Ishikawa (cell line): Measurements from ENCODE around the gene DCAF8.

Experiments used
- CEBPB ChIP-seq: IDR thresholded peaks from 2 replicates; pipeline ENCODE4 v1.6.1; 2012
- CREB1 ChIP-seq: IDR thresholded peaks from 2 replicates; pipeline ENCODE4 v1.6.1; 2012; ENCODE audit warnings: low read depth
- EGR1 ChIP-seq: IDR thresholded peaks from 2 replicates; pipeline ENCODE4 v1.6.1; 2012
- EP300 ChIP-seq: IDR thresholded peaks from 2 replicates; pipeline ENCODE4 v1.6.1; 2012; ENCODE audit warnings: borderline replicate concordance
- FOXM1 ChIP-seq: IDR thresholded peaks from 2 replicates; pipeline ENCODE4 v1.6.1; 2012; ENCODE audit warnings: low read depth, borderline replicate concordance
- NFIC ChIP-seq: IDR thresholded peaks from 2 replicates; pipeline ENCODE4 v1.6.1; 2012
- RAD21 ChIP-seq: IDR thresholded peaks from 2 replicates; pipeline ENCODE4 v1.6.1; 2012; ENCODE audit warnings: low read depth
- TAF1 ChIP-seq: IDR thresholded peaks from 2 replicates; pipeline ENCODE4 v1.6.1; 2012; ENCODE audit warnings: low read depth, mild to moderate bottlenecking
- TCF12 ChIP-seq: IDR thresholded peaks from 2 replicates; pipeline ENCODE4 v1.6.1; 2012; ENCODE audit warnings: low read depth
- TEAD4 ChIP-seq: IDR thresholded peaks from 2 replicates; pipeline ENCODE4 v1.6.1; 2012
- YY1 ChIP-seq: IDR thresholded peaks from 2 replicates; pipeline ENCODE4 v1.6.1; 2012; ENCODE audit warnings: low read depth
- ZBTB7A ChIP-seq: IDR thresholded peaks from 2 replicates; pipeline ENCODE4 v1.6.1; 2012; ENCODE audit warnings: low read depth
- TF ChIP-seq, protein P1 (sequence below): IDR thresholded peaks from 2 replicates; pipeline ENCODE4 v1.6.1; 2012
- TF ChIP-seq, protein P2 (sequence below): IDR thresholded peaks from 2 replicates; pipeline ENCODE4 v1.6.1; 2012; ENCODE audit warnings: low read depth, mild to moderate bottlenecking
- TF ChIP-seq, protein P3 (sequence below): IDR thresholded peaks from 2 replicates; pipeline ENCODE4 v1.6.1; 2012

The DCAF8 gene

DNA sequence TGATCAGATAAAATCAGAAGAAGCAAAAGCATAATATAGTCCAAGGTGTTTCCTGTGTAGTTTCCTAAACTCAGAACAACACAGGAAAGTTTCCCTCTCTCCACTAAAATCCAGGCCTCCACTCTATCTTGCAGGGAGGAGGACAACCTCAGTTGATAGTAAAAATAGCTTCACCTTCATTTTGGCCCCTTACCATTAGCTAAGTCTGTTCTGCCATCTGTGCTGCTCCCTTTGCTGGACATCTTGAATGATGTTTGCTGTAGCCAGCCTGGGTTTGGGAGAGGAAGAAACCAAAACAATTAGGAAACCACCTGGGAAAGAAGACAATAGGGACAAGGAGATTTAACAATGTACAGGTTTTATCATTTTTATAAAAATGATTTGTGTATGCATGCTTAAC is 18.6 kb downstream of the DCAF8 start:
- no peak for TF ChIP-seq EP300

DNA sequence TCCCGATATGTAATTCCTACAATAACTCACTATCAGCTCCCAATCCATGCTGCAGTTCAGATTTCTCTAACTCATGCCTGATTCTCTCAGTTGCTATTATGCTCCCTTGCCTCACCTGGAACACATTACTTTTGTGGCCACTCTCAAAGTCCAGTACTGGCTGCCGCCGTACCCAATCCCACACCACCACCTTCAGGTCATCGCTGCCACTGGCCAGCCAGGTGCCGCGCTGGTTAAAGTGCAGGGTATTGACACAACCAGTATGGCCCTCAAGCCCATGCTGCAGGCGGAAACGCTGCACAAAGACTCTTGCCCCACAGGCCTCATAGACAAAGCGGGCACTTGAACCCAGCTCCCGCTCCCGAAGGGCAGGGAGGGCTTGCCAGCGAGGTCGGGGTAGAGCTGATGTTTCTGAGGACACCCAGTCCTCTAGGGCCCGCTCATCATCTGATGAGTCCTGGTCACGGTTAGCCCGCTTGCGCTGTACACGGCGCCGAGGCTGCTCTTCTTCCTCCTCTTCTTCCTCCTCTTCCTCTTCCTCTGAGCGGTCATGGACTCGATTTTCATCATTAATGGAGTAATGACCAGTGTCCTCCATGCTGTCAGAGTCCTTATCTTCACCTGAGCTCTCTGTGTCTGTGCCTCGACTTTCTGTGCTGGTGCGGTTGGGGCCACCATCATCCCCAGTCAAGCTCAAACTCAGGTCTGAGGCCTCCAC is 22.6 kb downstream of the DCAF8 start:
- TF ChIP-seq RAD21 (peak; percentile 4; the same call in 1 of the 2 replicates), EGR1 (no peak)

DNA sequence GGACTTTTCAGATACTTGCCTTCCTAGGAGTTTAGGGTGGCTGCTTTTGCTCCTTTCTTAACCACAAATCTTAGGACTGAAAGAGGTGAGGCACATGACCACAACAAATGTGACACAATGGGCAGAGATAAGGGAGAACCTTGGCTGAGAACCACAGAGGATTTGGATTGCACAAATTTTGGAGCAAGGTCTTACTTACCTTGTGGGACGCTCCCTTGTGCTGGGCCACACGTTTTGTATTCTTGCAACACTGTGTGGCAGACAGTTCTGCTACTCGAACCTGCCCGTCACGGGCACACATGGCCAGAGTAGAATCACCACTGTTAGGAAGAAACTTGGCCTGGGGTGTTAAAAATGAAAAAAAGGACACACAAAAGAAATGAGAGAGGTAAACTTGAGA is 23.9 kb downstream of the DCAF8 start:
- no peak for TF ChIP-seq EP300
- no peak for TF ChIP-seq RAD21
- TF ChIP-seq ZBTB7A, result no peak
- no peak for TF ChIP-seq CEBPB
- no peak for TF ChIP-seq FOXM1
- TF ChIP-seq EGR1, result no peak
- TF ChIP-seq TAF1, result no peak
- no peak for TF ChIP-seq NFIC
- TF ChIP-seq, protein P1, sequence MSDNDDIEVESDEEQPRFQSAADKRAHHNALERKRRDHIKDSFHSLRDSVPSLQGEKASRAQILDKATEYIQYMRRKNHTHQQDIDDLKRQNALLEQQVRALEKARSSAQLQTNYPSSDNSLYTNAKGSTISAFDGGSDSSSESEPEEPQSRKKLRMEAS, result no peak

DNA sequence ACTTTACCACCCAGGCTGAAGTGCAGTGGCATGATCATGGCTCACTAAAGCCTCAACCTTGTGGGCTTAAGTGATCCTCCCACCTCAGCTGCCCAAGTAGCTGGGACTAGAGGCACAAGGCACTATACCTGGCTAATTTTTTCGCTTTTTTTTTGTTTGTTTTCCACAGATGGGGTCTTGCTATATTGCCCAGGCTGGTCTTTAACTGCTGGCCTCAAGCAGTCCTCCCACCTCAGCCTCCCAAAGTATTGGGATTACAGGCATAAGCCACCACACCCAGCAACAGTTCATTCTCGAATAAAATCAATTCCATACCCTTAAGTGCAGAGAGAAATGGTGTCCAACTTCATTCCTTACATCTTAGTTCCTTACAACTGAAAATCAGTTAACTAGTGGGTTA is 24.8 kb downstream of the DCAF8 start:
- TF ChIP-seq EP300, result no peak

DNA sequence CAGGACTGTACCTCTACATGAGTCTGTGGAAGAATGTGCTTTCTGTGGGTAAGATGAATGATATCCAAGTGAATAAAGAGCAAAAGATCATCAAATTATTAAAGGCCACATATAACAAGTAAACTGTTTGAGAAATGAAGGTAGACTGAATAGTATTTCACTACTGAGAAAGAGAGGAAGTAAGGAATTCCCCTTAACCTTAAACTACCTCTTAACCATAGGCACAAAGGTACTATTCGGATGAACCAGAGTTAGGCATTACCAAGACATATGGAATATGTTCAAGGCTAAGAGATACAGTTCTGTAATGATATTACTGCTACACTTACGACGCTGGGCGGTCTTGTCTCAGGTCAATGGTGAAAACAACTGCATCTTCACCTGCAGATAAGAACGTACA is 25.5 kb downstream of the DCAF8 start:
- TF ChIP-seq CEBPB (no peak), TCF12 (no peak), FOXM1 (no peak), EP300 (no peak), TAF1 (no peak), ZBTB7A (no peak), YY1 (no peak), NFIC (no peak), CREB1 (no peak), RAD21 (no peak), EGR1 (no peak), TEAD4 (no peak)
- TF ChIP-seq, protein P2, sequence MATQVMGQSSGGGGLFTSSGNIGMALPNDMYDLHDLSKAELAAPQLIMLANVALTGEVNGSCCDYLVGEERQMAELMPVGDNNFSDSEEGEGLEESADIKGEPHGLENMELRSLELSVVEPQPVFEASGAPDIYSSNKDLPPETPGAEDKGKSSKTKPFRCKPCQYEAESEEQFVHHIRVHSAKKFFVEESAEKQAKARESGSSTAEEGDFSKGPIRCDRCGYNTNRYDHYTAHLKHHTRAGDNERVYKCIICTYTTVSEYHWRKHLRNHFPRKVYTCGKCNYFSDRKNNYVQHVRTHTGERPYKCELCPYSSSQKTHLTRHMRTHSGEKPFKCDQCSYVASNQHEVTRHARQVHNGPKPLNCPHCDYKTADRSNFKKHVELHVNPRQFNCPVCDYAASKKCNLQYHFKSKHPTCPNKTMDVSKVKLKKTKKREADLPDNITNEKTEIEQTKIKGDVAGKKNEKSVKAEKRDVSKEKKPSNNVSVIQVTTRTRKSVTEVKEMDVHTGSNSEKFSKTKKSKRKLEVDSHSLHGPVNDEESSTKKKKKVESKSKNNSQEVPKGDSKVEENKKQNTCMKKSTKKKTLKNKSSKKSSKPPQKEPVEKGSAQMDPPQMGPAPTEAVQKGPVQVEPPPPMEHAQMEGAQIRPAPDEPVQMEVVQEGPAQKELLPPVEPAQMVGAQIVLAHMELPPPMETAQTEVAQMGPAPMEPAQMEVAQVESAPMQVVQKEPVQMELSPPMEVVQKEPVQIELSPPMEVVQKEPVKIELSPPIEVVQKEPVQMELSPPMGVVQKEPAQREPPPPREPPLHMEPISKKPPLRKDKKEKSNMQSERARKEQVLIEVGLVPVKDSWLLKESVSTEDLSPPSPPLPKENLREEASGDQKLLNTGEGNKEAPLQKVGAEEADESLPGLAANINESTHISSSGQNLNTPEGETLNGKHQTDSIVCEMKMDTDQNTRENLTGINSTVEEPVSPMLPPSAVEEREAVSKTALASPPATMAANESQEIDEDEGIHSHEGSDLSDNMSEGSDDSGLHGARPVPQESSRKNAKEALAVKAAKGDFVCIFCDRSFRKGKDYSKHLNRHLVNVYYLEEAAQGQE, result no peak
- TF ChIP-seq, protein P3, sequence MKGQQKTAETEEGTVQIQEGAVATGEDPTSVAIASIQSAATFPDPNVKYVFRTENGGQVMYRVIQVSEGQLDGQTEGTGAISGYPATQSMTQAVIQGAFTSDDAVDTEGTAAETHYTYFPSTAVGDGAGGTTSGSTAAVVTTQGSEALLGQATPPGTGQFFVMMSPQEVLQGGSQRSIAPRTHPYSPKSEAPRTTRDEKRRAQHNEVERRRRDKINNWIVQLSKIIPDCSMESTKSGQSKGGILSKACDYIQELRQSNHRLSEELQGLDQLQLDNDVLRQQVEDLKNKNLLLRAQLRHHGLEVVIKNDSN, result no peak
- TF ChIP-seq, protein P1, result no peak

DNA sequence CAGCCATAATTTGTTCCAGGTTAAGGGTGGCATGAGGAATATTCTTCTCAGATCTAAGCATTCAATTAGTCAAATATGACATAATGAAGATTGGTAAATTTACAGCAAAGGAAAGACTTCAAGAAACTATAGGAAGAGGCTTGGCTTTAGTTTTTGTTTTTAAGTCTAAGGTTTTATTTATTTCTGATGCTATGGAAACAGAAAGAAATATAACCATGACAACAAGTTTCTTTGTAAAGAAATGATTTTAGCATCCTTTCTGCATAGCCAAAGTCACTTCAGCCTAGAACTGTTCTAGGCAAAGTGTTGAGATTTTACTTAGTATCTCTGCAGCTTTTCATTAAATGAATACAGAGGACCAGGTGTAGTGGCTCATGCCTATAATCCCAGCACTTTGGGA is 29.4 kb downstream of the DCAF8 start:
- no peak for TF ChIP-seq TEAD4
- TF ChIP-seq, protein P1, result no peak

DNA sequence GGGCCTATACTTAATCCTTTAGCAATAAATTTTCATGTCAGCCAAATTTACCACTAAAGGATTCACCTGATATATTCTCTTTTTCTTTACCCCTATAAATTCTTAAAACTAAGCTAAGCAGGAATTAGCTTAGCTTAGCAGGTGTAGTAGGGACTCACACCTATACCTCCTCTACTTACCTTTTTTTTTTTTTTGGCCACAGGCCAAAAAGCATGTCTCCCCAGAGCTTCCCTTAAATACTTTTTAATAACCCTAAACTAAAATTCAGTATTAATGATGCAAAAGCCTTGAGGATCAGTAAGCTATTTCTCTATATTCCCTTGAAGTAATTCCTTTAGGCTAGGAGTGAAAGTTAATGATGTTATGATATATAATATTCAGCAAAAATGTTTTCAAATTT is 33.9 kb downstream of the DCAF8 start:
- no peak for TF ChIP-seq CREB1
- no peak for TF ChIP-seq CEBPB
- no peak for TF ChIP-seq ZBTB7A
- no peak for TF ChIP-seq TCF12
- TF ChIP-seq, protein P1, result no peak
- TF ChIP-seq NFIC, result 0 out of 2 replicates have a peak, but pooled peaks have one; percentile 7

DNA sequence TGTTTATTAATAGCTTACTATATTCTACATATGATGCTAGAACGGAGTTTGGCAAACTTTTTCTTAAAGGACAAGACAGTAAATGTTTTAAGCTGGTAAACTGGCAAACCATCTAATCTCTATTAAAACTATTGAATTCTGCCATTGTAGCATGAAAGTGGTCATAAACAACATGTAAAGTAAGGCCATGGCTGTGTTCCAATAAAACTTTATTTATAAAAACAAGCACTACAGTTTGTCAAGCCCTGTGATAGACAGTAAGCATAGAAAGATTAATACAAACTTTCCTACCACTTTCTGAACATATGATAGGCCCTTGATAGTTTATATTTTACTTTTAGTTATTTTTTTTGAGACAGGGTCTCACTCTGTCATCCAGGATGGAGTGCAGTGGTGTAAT is 34.8 kb downstream of the DCAF8 start:
- no peak for TF ChIP-seq TEAD4
- TF ChIP-seq, protein P1, result no peak
- TF ChIP-seq, protein P3, result no peak
- TF ChIP-seq, protein P2, result no peak
- TF ChIP-seq NFIC, result no peak
- TF ChIP-seq YY1, result no peak
- TF ChIP-seq CREB1, result no peak
- TF ChIP-seq FOXM1, result no peak
- TF ChIP-seq CEBPB, result no peak
- TF ChIP-seq RAD21, result no peak
- TF ChIP-seq ZBTB7A, result no peak
- no peak for TF ChIP-seq EP300
- TF ChIP-seq EGR1, result no peak
